GM12874 (cell line): Measurements from ENCODE around the gene PARP6.

Source experiments
- TF ChIP-seq, protein P1 (sequence below): IDR thresholded peaks from 2 replicates; pipeline ENCODE4 v1.5.1; 2011; ENCODE audit warnings: low read depth, mild to moderate bottlenecking, control low read depth, low read length, moderate library complexity; ENCODE audit not compliant: insufficient read depth

Gene PARP6

DNA sequence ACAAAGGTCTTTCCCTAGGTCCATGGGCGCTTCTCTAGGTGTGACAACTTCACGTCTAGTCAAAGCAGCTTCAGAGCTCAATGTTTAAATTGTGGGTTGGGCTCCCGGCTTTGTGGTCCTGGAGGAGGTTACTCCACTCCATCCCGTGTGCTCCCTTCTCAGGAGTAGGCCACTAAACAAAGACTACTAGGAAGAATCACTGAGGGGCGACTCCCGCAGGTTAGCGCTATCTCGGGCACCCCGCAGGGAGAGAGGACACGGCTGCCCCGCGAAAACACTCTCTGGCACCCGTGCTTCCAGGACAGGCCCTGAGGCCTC lies 500 bp downstream of the PARP6 start:
- TF ChIP-seq, protein P1, sequence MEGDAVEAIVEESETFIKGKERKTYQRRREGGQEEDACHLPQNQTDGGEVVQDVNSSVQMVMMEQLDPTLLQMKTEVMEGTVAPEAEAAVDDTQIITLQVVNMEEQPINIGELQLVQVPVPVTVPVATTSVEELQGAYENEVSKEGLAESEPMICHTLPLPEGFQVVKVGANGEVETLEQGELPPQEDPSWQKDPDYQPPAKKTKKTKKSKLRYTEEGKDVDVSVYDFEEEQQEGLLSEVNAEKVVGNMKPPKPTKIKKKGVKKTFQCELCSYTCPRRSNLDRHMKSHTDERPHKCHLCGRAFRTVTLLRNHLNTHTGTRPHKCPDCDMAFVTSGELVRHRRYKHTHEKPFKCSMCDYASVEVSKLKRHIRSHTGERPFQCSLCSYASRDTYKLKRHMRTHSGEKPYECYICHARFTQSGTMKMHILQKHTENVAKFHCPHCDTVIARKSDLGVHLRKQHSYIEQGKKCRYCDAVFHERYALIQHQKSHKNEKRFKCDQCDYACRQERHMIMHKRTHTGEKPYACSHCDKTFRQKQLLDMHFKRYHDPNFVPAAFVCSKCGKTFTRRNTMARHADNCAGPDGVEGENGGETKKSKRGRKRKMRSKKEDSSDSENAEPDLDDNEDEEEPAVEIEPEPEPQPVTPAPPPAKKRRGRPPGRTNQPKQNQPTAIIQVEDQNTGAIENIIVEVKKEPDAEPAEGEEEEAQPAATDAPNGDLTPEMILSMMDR = no peak

DNA sequence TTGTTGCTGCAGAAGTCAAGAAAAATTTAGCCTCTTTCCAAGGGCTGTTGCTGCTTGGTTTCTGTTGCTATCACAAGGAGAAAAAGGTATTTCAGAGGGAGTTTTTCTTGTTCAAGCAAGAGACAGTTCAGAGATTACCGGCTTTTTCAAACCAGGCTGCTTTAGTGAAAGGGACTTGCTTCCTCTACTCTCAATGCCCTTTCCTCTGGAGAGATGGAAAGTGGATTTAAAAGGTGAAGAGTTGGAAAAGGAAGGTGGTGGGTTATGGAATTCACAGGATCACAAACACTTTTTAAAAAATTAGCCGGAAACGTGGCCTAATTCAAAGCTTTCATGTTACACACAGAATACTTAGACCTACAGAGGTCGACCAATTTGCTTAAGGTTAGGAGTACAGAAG lies 1.1 kb downstream of the PARP6 start:
- TF ChIP-seq, protein P1 = no peak

DNA sequence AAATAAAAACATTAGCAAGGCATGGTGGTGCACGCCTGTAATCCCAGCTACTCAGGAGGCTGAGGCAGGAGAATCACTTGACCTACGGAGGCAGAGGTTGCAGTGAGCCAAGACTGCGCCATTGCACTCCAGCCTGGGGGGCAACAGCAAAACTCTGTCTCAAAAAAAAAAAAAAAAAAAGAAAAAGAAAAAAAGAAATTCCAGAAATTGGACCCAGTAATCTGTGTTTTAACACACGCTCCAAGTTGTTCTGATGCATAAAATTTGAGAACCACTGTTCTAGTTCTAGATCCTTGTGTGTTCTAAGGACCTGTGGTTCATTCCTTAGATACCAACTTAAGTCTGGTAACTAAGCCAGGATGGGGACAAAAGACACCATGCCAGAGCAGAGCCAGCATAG lies 2.6 kb downstream of the PARP6 start:
- TF ChIP-seq, protein P1 = no peak

DNA sequence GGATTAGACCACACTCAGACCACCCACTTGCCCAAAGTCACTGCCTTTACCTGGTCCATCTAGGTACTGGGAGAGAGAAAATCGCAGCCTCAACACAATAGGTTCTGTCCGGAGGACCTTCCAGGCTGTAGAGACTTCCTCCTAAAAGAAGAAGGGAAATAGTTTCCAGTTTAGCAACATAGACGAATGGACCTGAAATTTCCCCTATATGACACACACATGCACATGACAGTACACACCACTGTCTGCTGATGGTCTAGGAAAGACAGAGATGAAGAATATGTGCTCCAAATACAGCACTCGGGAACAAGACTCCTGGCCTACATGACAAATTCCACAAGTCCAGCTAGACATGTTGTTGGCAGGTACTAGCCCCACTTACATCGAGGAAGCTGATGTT lies 7.3 kb downstream of the PARP6 start:
- TF ChIP-seq, protein P1 = no peak

DNA sequence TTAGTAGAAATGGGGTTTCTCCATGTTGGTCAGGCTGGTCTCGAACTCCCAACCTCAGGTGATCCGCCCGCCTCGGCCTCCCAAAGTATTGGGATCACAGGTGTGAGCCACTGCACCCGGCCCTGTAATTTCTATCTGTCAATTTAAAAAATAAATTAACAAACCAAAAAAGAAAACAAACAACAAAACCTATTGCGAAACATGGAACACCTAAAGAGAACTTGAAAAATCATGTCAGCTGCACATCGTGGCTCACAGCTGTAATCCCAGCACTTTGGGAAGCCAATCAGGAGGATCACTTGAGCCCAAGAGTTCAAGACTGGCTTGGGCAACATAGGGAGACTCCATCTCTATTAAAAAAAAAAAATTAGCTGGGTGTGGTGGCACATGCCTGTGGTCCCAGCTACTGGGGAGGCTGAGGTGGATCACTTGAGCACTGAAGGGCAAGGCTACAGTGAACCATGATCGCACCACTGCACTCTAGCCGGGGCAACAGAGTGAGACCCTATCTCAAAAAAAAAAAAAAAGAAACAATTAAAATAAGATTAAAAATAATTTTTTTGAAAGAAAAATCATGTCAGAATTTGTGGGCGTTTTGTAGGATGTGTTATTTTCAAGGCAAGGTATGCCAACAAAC lies 19.6 kb downstream of the PARP6 start:
- TF ChIP-seq, protein P1 = no peak

DNA sequence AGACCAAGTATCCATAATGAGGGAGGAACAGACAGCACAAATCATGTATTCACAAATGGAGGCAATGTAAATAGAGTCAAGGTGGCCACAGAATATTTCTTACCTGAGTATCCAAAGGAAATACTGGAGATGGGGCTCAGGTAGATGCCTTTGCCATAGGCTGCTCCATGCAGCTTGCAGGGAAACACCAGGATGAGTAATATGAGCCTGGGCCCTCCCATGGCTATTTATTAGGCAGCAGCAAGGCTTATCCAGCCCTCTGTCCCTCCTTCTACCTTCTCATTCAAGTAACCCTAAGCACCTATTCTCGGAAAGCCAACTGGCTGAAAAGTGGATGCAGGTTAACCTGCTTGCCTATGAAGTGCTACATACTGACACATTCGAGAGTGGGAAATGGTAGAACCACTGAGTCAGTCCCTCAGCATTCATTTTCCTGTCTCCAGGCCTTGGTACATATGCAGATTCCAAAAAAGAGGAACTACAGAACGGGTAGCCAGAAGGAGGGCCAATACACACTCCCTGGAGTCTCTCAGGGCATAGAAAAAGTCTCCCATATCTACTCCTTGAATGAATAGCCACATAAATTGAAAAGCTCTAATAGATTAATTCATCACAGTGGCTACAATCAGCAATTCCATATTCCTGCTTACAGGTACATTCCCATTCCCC lies 23.1 kb downstream of the PARP6 start:
- TF ChIP-seq, protein P1 = no peak

DNA sequence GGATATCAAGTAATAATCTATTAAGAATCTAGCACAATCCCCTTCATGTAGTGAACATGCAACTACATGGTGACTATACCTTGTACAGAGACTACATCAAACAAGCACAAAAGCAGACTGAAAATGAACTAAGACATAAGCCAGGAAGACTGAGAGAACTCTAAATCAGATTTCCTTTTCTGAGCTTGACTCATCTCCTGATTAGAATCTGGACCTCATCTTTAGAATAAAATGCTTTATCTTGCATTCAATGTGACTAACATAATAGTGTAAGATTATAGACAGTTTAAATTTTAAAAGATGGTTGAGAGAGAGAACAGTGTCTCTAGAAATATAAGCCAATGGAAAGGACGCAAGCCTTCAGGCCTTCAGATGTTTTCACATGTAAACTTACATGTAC lies 23.8 kb downstream of the PARP6 start:
- TF ChIP-seq, protein P1 = no peak
